NCI-H82 treated with DMSO at 0.1 percent for 48 hours (cell line): ENCODE data around the gene PCDHB6.
"Not testable (repeated sequence)": the region's sequence is repeated elsewhere in the genome, so short reads cannot be mapped to it uniquely, and the experiment has no call there.

Source experiments
- DNase-seq: peaks from one replicate; lab custom pipeline; 2025; ENCODE audit not compliant: unreplicated experiment; lab: John Stamatoyannopoulos, UW

Gene PCDHB6

DNA sequence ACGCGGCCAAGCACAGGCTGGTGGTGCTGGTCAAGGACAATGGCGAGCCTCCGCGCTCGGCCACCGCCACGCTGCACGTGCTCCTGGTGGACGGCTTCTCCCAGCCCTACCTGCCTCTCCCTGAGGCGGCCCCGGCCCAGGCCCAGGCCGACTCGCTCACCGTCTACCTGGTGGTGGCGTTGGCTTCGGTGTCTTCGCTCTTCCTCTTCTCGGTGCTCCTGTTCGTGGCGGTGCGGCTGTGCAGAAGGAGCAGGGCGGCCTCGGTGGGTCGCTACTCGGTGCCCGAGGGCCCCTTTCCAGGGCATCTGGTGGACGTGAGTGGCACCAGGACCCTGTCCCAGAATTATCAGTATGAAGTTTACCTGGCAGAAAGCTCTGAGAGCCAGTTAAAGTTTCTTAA is 8.0 kb downstream of the PCDHB6 start:
- not testable (repeated sequence) for DNase-seq

DNA sequence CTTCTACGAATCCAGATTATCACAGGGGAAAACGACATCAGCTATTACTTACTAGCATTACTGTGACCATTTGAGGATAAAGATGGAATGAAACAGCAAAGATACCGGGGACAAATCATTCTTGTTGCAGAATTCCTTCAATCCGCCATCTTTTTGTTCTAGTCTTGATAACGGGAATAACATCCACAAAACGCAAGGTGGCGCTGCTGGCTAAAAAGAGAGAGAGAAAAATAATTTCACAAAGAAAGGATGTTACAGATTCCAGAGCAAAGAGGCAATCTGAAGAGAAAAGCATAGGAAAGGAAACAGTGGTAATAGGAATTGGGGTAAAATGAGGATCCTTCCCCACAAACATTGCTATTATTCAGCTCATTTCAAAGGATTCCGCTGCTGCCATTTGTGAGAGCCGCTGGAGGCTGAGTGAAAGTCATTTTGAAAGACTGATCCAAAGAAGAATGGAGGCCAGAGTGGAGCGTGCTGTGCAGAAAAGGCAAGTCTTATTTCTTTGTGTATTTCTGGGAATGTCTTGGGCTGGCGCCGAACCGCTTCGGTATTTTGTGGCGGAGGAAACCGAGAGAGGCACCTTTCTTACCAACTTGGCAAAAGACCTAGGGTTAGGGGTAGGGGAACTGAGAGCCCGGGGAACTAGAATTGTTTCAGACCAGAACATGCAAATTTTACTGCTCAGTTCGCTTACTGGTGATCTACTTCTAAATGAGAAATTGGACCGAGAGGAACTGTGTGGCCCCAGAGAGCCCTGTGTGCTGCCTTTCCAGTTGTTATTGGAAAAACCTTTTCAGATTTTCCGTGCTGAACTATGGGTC is 22.7 kb downstream of the PCDHB6 start, which contains the start of gene PCDHB7:
PCDHB7 (plus strand) TSS at position 264 of the 824 bp plus-strand sequence; CDS start at position 456, 192 bp downstream.
- no peak for DNase-seq

DNA sequence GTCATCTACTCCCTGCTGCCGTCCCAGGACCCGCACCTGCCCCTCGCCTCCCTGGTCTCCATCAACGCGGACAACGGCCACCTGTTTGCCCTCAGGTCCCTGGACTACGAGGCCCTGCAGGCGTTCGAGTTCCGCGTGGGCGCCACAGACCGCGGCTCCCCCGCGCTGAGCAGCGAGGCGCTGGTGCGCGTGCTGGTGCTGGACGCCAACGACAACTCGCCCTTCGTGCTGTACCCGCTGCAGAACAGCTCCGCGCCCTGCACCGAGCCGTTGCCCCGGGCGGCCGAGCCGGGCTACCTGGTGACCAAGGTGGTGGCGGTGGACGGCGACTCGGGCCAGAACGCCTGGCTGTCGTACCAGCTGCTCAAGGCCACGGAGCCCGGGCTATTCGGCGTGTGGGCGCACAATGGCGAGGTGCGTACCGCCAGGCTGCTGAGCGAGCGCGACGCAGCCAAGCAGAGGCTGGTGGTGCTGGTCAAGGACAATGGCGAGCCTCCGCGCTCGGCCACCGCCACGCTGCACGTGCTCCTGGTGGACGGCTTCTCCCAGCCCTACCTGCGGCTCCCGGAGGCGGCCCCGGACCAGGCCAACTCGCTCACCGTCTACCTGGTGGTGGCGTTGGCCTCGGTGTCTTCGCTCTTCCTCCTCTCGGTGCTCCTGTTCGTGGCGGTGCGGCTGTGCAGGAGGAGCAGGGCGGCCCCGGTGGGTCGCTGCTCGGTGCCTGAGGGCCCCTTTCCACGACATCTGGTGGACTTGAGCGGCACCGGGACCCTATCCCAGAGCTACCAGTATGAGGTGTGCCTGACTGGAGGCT is 24.6 kb downstream of the PCDHB6 start:
- DNase-seq = not testable (repeated sequence)

DNA sequence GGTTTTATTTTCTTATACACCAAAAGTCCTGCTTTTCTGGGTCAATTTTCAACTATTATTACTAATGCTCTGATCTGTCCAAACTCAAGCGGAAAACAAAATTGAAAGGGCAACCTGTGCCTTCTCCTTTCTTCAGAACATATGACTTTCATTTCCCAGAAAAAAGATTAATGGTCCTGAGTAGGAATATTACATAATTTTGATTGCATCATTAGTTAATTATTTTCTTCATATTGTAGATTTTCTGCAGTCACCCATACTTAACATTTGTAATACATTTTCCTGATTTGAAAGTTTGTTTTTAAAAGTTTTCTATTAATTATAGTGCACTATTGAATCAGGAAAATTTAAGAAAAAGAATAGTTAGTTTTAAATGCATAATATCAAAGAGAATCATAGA is 26.1 kb downstream of the PCDHB6 start:
- no peak for DNase-seq

DNA sequence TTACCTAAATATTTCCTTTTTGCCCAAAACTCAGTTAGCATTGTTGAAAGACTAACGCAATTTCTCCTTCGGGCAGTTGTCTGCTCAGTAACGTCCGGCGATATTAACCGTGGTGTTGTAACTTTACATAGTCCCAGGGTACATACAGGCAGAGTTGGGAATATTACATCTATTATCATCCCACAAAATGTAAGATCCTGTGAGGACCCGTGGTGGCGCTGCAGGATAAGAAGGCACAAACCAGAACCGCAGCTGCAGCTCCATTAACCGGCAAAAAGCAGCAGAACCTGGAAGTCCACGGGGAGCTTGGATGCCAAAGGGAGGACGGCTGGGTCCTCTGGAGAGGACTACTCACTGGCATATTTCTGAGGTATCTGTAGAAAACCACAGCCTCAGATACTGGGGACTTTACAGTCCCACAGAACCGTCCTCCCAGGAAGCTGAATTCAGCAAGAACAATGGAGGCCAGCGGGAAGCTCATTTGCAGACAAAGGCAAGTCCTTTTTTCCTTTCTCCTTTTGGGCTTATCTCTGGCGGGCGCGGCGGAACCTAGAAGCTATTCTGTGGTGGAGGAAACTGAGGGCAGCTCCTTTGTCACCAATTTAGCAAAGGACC is 27.8 kb downstream of the PCDHB6 start, which contains the start of gene PCDHB8:
PCDHB8 (plus strand) TSS at position 214 of the 615 bp plus-strand sequence; CDS start at position 459, 245 bp downstream.
- not testable (repeated sequence) for DNase-seq

DNA sequence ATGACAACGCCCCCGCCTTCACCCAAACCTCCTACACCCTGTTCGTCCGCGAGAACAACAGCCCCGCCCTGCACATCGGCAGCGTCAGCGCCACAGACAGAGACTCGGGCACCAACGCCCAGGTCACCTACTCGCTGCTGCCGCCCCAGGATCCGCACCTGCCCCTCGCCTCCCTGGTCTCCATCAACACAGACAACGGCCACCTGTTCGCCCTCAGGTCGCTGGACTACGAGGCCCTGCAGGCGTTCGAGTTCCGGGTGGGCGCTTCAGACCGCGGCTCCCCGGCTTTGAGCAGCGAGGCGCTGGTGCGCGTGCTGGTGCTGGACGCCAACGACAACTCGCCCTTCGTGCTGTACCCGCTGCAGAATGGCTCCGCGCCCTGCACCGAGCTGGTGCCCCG is 29.5 kb downstream of the PCDHB6 start:
- not testable (repeated sequence) for DNase-seq

DNA sequence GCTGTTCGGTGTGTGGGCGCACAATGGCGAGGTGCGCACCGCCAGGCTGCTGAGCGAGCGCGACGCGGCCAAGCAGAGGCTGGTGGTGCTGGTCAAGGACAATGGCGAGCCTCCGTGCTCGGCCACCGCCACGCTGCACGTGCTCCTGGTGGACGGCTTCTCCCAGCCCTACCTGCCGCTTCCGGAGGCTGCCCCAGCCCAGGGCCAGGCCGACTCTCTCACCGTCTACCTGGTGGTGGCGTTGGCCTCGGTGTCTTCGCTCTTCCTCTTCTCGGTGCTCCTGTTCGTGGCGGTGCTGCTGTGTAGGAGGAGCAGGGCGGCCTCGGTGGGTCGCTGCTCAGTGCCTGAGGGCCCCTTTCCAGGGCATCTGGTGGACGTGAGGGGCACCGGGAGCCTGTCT is 30.0 kb downstream of the PCDHB6 start:
- not testable (repeated sequence) for DNase-seq

DNA sequence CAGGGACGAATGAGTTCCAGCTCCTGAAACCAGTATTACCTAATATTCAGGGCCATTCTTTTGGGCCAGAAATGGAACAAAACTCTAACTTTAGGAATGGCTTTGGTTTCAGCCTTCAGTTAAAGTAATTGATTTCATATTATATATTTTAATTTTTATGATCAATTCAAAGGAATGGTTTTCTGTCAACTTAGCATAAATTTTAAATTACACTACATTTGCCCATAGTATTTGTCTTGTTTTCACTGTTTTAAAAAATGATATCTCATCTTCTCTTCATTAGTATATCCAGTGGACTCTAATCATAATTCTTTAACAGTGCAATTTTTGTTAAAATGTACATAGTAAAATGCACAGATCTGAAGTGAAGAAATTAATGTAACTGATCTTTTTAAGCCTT is 30.5 kb downstream of the PCDHB6 start:
- no peak for DNase-seq

DNA sequence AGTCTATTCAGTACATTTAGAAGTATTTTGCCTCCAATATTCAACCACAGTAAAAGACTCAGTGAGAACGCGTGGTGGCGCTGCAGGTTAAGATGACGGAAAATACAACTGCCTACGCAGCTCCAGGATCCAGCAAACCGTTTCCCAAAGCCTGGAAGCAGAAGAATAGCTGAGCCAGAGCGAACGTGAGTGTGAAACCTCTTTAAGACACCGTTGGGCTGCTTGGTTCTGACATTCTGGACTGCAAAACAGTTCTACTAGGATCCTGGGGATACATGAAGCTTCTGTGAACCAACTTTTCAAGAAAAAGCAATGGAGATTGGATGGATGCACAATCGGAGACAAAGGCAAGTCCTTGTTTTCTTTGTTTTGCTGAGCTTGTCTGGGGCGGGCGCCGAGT is 32.4 kb downstream of the PCDHB6 start, which contains the start of gene PCDHB16:
PCDHB16 (plus strand) TSS at position 140 of the 400 bp plus-strand sequence; CDS start at position 313, 173 bp downstream.
- peak; percentile 24 for DNase-seq

DNA sequence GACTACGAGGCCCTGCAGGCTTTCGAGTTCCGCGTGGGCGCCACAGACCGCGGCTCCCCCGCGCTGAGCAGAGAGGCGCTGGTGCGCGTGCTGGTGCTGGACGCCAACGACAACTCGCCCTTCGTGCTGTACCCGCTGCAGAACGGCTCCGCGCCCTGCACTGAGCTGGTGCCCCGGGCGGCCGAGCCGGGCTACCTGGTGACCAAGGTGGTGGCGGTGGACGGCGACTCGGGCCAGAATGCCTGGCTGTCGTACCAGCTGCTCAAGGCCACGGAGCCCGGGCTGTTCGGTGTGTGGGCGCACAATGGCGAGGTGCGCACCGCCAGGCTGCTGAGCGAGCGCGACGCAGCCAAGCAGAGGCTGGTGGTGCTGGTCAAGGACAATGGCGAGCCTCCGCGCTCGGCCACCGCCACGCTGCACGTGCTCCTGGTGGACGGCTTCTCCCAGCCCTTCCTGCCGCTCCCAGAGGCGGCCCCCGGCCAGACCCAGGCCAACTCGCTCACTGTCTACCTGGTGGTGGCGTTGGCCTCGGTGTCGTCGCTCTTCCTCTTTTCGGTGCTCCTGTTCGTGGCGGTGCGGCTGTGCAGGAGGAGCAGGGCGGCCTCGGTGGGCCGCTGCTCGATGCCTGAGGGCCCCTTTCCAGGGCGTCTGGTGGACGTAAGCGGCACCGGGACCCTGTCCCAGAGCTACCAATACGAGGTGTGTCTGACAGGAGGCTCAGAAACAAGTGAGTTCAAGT is 34.4 kb downstream of the PCDHB6 start:
- not testable (repeated sequence) for DNase-seq

DNA sequence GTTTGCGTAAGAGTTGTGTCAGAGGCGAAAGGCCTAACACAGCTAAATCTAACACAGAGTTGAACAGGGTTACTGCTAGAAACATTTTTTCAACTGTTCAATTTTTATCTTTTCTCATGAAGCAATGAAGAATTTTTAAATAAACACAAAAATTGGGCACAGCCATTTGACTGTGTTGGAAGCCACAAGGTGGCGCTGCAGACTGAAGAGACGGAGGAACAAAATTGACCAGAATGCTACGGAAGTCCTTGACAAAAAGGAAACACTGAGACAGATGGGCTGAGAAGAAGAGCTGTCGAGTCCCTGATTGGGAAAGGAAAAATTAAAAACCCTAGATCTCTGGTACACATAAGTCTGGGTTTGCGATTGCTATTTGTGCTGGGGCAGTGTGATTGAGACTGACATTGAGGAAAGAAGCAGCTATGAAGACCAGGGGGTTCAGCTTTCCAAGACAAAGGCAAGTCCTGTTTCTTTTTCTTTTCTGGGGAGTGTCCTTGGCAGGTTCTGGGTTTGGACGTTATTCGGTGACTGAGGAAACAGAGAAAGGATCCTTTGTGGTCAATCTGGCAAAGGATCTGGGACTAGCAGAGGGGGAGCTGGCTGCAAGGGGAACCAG is 37.1 kb downstream of the PCDHB6 start, which contains the start of gene PCDHB9:
PCDHB9 (plus strand) TSS at position 265 of the 616 bp plus-strand sequence; CDS start at position 423, 158 bp downstream.
- no peak for DNase-seq

DNA sequence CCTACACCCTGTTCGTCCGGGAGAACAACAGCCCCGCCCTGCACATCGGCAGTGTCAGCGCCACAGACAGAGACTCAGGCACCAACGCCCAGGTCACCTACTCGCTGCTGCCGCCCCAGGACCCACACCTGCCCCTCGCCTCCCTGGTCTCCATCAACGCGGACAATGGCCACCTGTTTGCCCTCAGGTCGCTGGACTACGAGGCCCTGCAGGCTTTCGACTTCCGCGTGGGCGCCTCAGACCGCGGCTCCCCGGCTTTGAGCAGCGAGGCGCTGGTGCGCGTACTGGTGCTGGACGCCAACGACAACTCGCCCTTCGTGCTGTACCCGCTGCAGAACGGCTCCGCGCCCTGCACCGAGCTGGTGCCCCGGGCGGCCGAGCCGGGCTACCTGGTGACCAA is 38.8 kb downstream of the PCDHB6 start:
- not testable (repeated sequence) for DNase-seq

DNA sequence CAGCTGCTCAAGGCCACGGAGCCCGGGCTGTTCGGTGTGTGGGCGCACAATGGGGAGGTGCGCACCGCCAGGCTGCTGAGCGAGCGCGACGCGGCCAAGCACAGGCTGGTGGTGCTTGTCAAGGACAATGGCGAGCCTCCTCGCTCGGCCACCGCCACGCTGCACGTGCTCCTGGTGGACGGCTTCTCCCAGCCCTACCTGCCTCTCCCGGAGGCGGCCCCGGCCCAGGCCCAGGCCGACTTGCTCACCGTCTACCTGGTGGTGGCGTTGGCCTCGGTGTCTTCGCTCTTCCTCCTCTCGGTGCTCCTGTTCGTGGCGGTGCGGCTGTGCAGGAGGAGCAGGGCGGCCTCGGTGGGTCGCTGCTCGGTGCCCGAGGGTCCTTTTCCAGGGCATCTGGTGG is 39.3 kb downstream of the PCDHB6 start:
- not testable (repeated sequence) for DNase-seq

DNA sequence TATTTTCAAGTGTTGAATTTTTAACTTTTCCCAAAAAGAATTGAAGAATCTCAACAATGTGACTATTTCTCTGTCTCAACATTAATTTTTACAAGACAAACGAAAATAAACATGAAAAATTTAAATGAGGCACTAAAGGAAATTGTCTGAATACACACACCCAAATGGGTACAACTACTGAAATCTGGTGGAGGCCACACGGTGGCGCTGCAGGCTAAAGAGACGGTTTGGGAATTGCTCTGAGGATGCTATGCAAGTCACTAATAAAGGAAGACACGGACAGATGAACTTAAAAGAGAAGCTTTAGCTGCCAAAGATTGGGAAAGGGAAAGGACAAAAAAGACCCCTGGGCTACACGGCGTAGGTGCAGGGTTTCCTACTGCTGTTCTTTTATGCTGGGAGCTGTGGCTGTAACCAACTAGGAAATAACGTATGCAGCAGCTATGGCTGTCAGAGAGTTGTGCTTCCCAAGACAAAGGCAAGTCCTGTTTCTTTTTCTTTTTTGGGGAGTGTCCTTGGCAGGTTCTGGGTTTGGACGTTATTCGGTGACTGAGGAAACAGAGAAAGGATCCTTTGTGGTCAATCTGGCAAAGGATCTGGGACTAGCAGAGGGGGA is 42.4 kb downstream of the PCDHB6 start, which contains the start of gene PCDHB10:
PCDHB10 (plus strand) TSS at position 244 of the 616 bp plus-strand sequence; CDS start at position 444, 200 bp downstream.
- no peak for DNase-seq

DNA sequence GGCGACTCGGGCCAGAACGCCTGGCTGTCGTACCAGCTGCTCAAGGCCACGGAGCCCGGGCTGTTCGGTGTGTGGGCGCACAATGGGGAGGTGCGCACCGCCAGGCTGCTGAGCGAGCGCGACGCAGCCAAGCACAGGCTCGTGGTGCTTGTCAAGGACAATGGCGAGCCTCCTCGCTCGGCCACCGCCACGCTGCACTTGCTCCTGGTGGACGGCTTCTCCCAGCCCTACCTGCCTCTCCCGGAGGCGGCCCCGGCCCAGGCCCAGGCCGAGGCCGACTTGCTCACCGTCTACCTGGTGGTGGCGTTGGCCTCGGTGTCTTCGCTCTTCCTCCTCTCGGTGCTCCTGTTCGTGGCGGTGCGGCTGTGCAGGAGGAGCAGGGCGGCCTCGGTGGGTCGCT is 44.5 kb downstream of the PCDHB6 start:
- DNase-seq = not testable (repeated sequence)

DNA sequence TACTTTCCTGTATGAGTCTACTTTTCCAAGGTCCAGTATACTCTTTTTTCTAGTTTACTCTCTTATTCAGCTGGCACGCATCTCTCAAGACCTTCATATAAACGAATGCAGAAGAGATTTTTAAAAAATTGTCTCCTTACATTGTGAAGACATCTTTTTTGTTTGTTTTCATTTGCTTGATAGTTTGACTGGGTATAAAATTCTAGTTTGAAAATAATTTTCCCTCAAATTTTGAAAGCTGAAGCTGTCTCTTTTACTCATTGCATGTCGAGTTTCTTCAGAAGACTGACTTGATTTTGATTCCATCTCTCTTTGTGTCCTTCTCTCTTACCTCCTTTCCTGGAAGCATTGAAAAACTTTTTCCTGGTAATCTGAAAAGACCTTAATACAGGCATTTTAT is 46.5 kb downstream of the PCDHB6 start:
- no peak for DNase-seq

DNA sequence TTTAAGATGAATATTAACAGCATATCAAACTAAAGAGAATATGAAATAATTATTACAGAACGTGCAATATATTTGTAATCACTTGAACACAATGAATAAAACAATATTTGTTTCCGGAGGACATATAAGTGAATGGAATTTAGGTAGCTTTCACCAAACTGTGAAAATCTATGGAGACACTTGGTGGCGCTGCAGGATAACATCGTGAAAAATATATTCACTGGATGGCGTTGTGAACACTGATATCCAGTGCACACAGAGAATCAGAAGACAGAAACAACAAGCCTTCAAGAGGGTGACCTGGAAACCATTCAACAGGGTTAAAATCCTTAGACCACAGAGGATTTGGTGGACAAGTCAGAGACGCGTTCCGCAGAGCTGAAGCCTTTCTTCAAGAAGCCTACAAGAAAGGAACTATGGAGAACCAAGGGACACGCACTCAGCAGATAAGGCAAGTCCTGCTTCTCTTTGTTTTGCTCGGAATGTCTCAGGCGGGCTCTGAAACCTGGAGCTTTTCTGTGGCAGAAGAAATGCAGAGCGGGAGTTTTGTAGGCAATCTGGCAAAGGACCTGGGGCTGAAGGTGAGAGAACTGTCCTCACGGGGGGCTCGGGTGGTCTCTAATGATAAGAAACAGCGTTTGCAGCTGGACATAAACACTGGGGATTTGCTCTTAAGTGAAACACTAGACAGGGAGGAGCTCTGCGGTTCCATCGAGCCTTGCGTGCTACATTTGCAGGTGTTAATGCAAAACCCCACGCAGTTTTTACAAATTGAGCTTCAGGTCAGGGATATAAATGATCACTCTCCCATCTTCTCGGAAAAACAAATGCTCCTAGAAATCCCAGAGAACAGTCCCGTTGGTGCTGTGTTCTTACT is 49.7 kb downstream of the PCDHB6 start, which contains the start of gene PCDHB11:
PCDHB11 (plus strand) TSS at position 269 of the 877 bp plus-strand sequence; CDS start at position 417, 148 bp downstream.
- DNase-seq = no peak

DNA sequence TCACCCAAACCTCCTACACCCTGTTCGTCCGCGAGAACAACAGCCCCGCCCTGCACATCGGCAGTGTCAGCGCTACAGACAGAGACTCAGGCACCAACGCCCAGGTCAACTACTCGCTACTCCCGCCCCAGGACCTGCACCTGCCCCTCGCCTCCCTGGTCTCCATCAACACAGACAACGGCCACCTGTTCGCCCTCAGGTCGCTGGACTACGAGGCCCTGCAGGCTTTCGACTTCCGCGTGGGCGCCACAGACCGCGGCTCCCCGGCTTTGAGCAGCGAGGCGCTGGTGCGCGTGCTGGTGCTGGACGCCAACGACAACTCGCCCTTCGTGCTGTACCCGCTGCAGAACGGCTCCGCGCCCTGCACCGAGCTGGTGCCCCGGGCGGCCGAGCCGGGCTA is 51.3 kb downstream of the PCDHB6 start:
- not testable (repeated sequence) for DNase-seq
